ENCODE measurements around the gene HMGCLL1. TPM values are rescaled to one million over a fixed set of nuclear protein-coding genes. Genes with fewer than 3 reads are reported as not detected.

Gene HMGCLL1
- 0.07 and 0.74 TPM in 2 replicates for total RNA-seq

GRCh38 chr6:55578537-55579363, at the start of gene HMGCLL1:
Gene HMGCLL1, minus strand, starts transcription at chr6:55579192. Its CDS starts 137 bp downstream, at chr6:55579055.
- no peak for DNase-seq (ENCODE audit: low read depth, low spot score)

GRCh38 chr6:55621993-55622392, 43.0 kb upstream of the HMGCLL1 start:
- DNase-seq (ENCODE audit: low read depth, low spot score): no peak

GRCh38 chr6:55621244-55621643, 42.3 kb upstream of the HMGCLL1 start:
- no peak for DNase-seq (ENCODE audit: low read depth, low spot score)

GRCh38 chr6:55617272-55617671, 38.3 kb upstream of the HMGCLL1 start:
- DNase-seq (ENCODE audit: low read depth, low spot score): peak; percentile 3

- DNase-seq (ENCODE audit: low read depth, low spot score): no peak
Measured at GRCh38 chr6:55604021-55604420, 25.0 kb upstream of the HMGCLL1 start.

- DNase-seq (ENCODE audit: low read depth, low spot score): no peak
Measured at GRCh38 chr6:55601120-55601519, 22.1 kb upstream of the HMGCLL1 start.

- DNase-seq (ENCODE audit: low read depth, low spot score): no peak
Measured at GRCh38 chr6:55594442-55594841, 15.4 kb upstream of the HMGCLL1 start.

- DNase-seq (ENCODE audit: low read depth, low spot score): no peak
Measured at GRCh38 chr6:55584654-55585354, 5.8 kb upstream of the HMGCLL1 start.

- no peak for DNase-seq (ENCODE audit: low read depth, low spot score)
Measured at GRCh38 chr6:55576811-55577210, 2.2 kb downstream of the HMGCLL1 start.

- DNase-seq (ENCODE audit: low read depth, low spot score): no peak
Measured at GRCh38 chr6:55574556-55574955, 4.4 kb downstream of the HMGCLL1 start.

- DNase-seq (ENCODE audit: low read depth, low spot score): no peak
Measured at GRCh38 chr6:55569638-55570037, 9.4 kb downstream of the HMGCLL1 start.

- DNase-seq (ENCODE audit: low read depth, low spot score): no peak
Measured at GRCh38 chr6:55568808-55569439, 10.1 kb downstream of the HMGCLL1 start.

- DNase-seq (ENCODE audit: low read depth, low spot score): no peak
Measured at GRCh38 chr6:55567558-55567957, 11.4 kb downstream of the HMGCLL1 start.

GRCh38 chr6:55566036-55566710, 12.8 kb downstream of the HMGCLL1 start:
- no peak for DNase-seq (ENCODE audit: low read depth, low spot score)

- DNase-seq (ENCODE audit: low read depth, low spot score): no peak
Measured at GRCh38 chr6:55562318-55562717, 16.7 kb downstream of the HMGCLL1 start.

GRCh38 chr6:55560290-55560885, 18.6 kb downstream of the HMGCLL1 start:
- DNase-seq (ENCODE audit: low read depth, low spot score): no peak

GRCh38 chr6:55557146-55557545, 21.8 kb downstream of the HMGCLL1 start:
- DNase-seq (ENCODE audit: low read depth, low spot score): no peak

- no peak for DNase-seq (ENCODE audit: low read depth, low spot score)
Measured at GRCh38 chr6:55545791-55546190, 33.2 kb downstream of the HMGCLL1 start.

GRCh38 chr6:55543633-55544309, 35.2 kb downstream of the HMGCLL1 start:
- DNase-seq (ENCODE audit: low read depth, low spot score): no peak

GRCh38 chr6:55541024-55541423, 38.0 kb downstream of the HMGCLL1 start:
- no peak for DNase-seq (ENCODE audit: low read depth, low spot score)
